Cardiac muscle cell (in vitro differentiated cells and primary cell): ENCODE measurements around the gene RBMS1. TPM values are rescaled to one million over a fixed set of nuclear protein-coding genes. Genes with fewer than 3 reads are reported as not detected.

Experiments
- DNase-seq, 2 donors: peaks; one replicate each; pipeline versions ENCODE4 v3.0.0 to v3.0.0-alpha.2; 2010 to 2017; ENCODE audit warnings: low read depth in 1 of 2, low spot score in 1 of 2
- H3K27ac ChIP-seq: fragments of 200-600 bp; sonication (generic); 2 replicates; pipeline ENCODE4 v1.5.1; 2016
- H3K27me3 ChIP-seq: fragments of 200-600 bp; sonication (generic); 2 replicates; pipeline ENCODE4 v1.6.0; 2016; ENCODE audit warnings: control low read depth
- H3K36me3 ChIP-seq: fragments of 200-600 bp; sonication (generic); 2 replicates; pipeline ENCODE4 v1.5.1; 2016; ENCODE audit warnings: control low read depth
- H3K4me1 ChIP-seq: fragments of 200-600 bp; sonication (generic); 2 replicates; pipeline ENCODE4 v1.8.1; 2017; ENCODE audit warnings: low read depth, mild to moderate bottlenecking, mixed run types
- H3K4me3 ChIP-seq: fragments of 200-600 bp; sonication (generic); 2 replicates; pipeline ENCODE4 v1.5.1; 2016; ENCODE audit warnings: mild to moderate bottlenecking
- H3K9me3 ChIP-seq: fragments of 200-600 bp; sonication (generic); 2 replicates; pipeline ENCODE4 v1.5.1; 2017; ENCODE audit warnings: low read depth, mild to moderate bottlenecking, control low read depth
- CTCF ChIP-seq: IDR thresholded peaks from 2 replicates; pipeline ENCODE4 v1.5.1; 2012; ENCODE audit warnings: low read depth, mild to moderate bottlenecking, low read length
- polyA plus RNA-seq: library from polyadenylated mRNA; unstranded; fragments of >200 nt; fragmentation: Nextera tagmentation; extraction: Ambion mirVana; gene quantifications from 2 replicates; pipeline ENCODE4 v1.2.1, GENCODE V29; 2016
- total RNA-seq: library from RNA; depleted of rRNA; stranded (reverse); fragments of >200 nt; gene quantifications from 2 replicates; pipeline ENCODE4 v1.2.3, GENCODE V29; 2016

Gene RBMS1
- total and polyA plus RNA-seq, 2 experiments from 2014 or later, result 89.5 to 99.9 TPM

DNA sequence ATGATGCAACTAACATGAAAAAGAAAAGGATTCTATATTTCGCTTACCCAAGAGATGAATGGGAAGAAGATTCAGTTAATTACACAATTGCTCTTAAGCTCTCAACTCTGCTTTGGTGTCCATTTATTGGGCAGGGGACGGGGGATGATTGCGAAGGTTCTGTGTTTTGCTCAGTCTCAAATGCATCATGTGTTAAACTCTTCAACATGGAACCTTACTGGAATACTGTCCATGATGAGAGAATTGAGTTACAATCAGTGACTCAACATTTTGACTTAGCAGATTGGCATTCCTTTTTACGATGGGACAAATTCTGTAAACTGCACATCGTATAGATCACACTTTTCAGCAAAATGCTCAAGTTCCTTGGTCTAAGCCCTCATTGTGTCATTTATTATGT is 135.6 kb downstream of the RBMS1 start:
- no peak overlapping the region for H3K27ac ChIP-seq

DNA sequence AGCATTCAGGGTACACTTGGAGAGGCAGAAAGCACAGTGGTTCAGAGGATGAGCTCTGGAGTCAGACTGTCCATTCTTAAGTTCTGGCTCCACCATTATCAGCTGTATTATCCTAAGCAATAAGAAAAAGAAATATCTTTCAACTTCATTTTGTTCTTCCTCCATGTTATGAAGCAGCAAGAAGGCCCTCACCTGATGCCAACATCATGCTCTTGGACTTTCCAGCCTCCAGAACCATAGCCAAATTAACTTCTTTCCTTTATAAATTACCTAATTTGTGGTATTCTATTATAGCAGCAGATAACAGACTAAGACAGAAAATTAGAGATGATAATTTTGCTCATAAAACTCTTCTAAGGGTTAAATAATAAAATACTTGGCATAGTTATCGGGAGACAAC is 137.1 kb downstream of the RBMS1 start:
- Histone ChIP-seq H3K36me3 (no peaks in the 10 kb centered on the region), H3K9me3 (no peaks in the 10 kb centered on the region), H3K27ac (no peak overlapping the region), H3K27me3 (no peaks in the 10 kb centered on the region), H3K4me1 (peaks cover 27% of the 10 kb centered on the region), H3K4me3 (no peak overlapping the region)
- DNase-seq, result no peak
- no peak for TF ChIP-seq CTCF

More for the DNA sequence above, 135.6 kb downstream of the RBMS1 start:
- Histone ChIP-seq H3K4me3 (no peak overlapping the region), H3K36me3 (no peaks in the 10 kb centered on the region), H3K4me1 (peaks cover 16% of the 10 kb centered on the region), H3K9me3 (no peaks in the 10 kb centered on the region), H3K27me3 (no peaks in the 10 kb centered on the region)
- TF ChIP-seq CTCF, result no peak
- DNase-seq, result no peak

GRCh38 chr2:160355080-160355479 is 138.5 kb downstream of the RBMS1 start:
- no peak overlapping the region for H3K27ac ChIP-seq
- no peaks in the 10 kb centered on the region for H3K36me3 ChIP-seq
- H3K4me3 ChIP-seq, result no peak overlapping the region
- H3K9me3 ChIP-seq, result no peaks in the 10 kb centered on the region
- no peak for DNase-seq
- TF ChIP-seq CTCF, result no peak
- no peaks in the 10 kb centered on the region for H3K27me3 ChIP-seq
- H3K4me1 ChIP-seq, result peaks cover 27% of the 10 kb centered on the region

GRCh38 chr2:160354677-160355076 is 138.9 kb downstream of the RBMS1 start:
- Histone ChIP-seq H3K36me3 (no peaks in the 10 kb centered on the region), H3K27me3 (no peaks in the 10 kb centered on the region), H3K27ac (no peak overlapping the region), H3K4me1 (peaks cover 27% of the 10 kb centered on the region), H3K9me3 (no peaks in the 10 kb centered on the region), H3K4me3 (no peak overlapping the region)
- no peak for DNase-seq
- TF ChIP-seq CTCF, result no peak

DNA sequence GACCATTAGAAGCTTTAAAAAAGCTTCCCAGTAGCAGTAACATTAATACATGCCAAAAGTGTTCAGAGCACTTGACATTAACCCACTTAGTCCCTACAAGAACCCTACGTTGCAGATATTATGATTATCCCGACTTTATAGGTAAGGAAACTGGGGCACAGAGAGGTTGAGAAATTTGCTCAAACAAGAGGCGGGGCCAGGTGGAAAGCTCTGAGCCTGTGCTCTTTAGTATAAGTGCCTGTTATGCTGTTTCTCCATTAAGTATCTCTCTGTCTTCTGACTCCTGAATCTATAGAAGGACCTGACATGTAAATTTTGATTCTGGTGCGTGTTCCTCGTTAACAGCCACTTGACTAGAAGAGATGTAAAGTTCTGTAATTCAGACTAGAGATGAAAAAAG is 139.8 kb downstream of the RBMS1 start:
- H3K9me3 ChIP-seq, result no peaks in the 10 kb centered on the region
- no peaks in the 10 kb centered on the region for H3K27me3 ChIP-seq
- no peak for DNase-seq
- TF ChIP-seq CTCF, result no peak
- no peaks in the 10 kb centered on the region for H3K36me3 ChIP-seq
- no peak overlapping the region for H3K4me3 ChIP-seq
- H3K27ac ChIP-seq, result no peak overlapping the region
- H3K4me1 ChIP-seq, result peaks cover 31% of the 10 kb centered on the region

- no peak overlapping the region for H3K27ac ChIP-seq
- H3K4me1 ChIP-seq, result peaks cover 38% of the 10 kb centered on the region
- no peak overlapping the region for H3K4me3 ChIP-seq
- no peaks in the 10 kb centered on the region for H3K27me3 ChIP-seq
- H3K36me3 ChIP-seq, result no peaks in the 10 kb centered on the region
- H3K9me3 ChIP-seq, result no peaks in the 10 kb centered on the region
- no peak for TF ChIP-seq CTCF
- DNase-seq, result no peak
Measured at GRCh38 chr2:160353166-160353565, 140.4 kb downstream of the RBMS1 start.
